Thyroid gland (tissue), 4 donors: ENCODE data around the gene KIAA0040. TPM values are rescaled to one million over a fixed set of nuclear protein-coding genes. Genes with fewer than 3 reads are reported as not detected.

Source experiments
- DNase-seq, 2 donors: peaks; one replicate each; pipeline ENCODE4 v3.0.0-alpha.2; 2019
- H3K27ac ChIP-seq, 3 donors: fragments of 200-600 bp; sonication (generic); 1 replicate in 2 of 3; 2 replicates in 1 of 3; pipeline ENCODE4 v1.5.1; 2016 to 2019; ENCODE audit warnings: mild to moderate bottlenecking in 1 of 3, moderate library complexity in 1 of 3
- H3K27me3 ChIP-seq: fragments of 200-600 bp; sonication (generic); one replicate; pipeline ENCODE4 v1.5.1; 2019
- H3K36me3 ChIP-seq, 2 donors: fragments of 200-600 bp; sonication (generic); one replicate each; pipeline ENCODE4 v1.5.1; 2016 to 2019
- H3K4me1 ChIP-seq, 2 donors: fragments of 200-600 bp; sonication (generic); one replicate each; pipeline ENCODE4 v1.5.1; 2017 to 2019
- H3K4me3 ChIP-seq, 3 donors: fragments of 200-600 bp; sonication (generic); replicated peaks in 1 of 3; 1 replicate in 2 of 3; 2 replicates in 1 of 3; pipeline ENCODE4 v1.5.1; 2016; ENCODE audit warnings: mild to moderate bottlenecking in 1 of 3
- H3K9me3 ChIP-seq: fragments of 200-600 bp; sonication (generic); one replicate; pipeline ENCODE4 v1.5.1; 2017
- POLR2A ChIP-seq, 2 donors: fragments of 450-650 bp; IDR thresholded peaks; one replicate each; pipeline ENCODE4 v1.6.1; 2017; ENCODE audit warnings: antibody characterized with exemption in 2 of 2, mild to moderate bottlenecking in 2 of 2, moderate library complexity in 1 of 2
- WGBS, 2 donors: methylation state at CpG; one replicate each; pipeline ENCODE4 v1.1.5; 2017; 5-methylcytosine and 5-hydroxymethylcytosine counted together
- intact Hi-C: fragments of 100-400 bp; cut with DNase I; formaldehyde crosslinking; loops from one replicate; pipeline ENCODE4 v1.15.1; 2023
- total RNA-seq, 4 donors: library from RNA; depleted of rRNA; stranded (reverse); fragments of >200 nt; gene quantifications; one replicate each; pipeline ENCODE4 v1.2.3, GENCODE V29; 2016
- TF ChIP-seq, protein P1 (sequence below), 6 experiments: fragments of 200-600 bp in 3 of 6; fragments of 450-650 bp in 3 of 6; sonication (generic) in 3 of 6; IDR thresholded peaks; one replicate each; pipeline ENCODE4 v1.5.1; 2016 to 2019; ENCODE audit warnings: antibody characterized with exemption in 6 of 6, mild to moderate bottlenecking in 2 of 6, inconsistent platforms in 1 of 6, moderate library complexity in 1 of 6

Gene KIAA0040
- total RNA-seq, 4 donors from 2014 or later, result 15.5 to 28.4 (median 16.8) TPM

DNA sequence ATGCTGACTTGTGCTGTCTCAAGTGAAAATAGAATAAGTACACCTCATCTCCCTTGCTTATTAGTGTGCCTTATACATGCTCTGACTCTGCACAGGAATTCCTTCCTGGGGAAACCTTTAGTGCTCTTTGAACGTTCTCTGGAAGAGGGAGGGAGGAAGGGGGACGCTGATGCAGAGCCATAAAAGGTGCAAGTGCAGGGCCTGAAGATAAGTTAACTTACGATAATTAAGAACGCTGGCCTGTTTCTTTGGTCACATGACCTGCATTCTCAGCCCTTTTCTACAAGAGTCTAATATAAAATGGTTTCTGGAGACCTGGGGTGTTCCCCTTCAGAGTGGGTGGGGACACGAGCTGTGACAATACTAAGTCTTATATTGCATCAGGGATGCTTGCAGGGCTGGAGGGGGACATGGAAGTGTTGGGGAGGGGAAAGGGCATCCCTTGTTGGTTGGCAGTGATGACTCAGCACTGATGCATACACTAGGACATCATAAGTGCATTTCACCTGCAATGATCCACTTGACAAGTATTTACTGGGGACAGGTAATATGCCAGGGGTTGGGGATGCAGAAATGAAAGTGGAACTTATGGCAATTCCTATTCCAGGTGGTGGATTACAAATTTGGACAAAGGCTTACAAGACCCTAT is 26.3 kb upstream of the KIAA0040 start:
- no peak for TF ChIP-seq POLR2A (IDR thresholded peaks at IDR 0.05)
- TF ChIP-seq, protein P1, sequence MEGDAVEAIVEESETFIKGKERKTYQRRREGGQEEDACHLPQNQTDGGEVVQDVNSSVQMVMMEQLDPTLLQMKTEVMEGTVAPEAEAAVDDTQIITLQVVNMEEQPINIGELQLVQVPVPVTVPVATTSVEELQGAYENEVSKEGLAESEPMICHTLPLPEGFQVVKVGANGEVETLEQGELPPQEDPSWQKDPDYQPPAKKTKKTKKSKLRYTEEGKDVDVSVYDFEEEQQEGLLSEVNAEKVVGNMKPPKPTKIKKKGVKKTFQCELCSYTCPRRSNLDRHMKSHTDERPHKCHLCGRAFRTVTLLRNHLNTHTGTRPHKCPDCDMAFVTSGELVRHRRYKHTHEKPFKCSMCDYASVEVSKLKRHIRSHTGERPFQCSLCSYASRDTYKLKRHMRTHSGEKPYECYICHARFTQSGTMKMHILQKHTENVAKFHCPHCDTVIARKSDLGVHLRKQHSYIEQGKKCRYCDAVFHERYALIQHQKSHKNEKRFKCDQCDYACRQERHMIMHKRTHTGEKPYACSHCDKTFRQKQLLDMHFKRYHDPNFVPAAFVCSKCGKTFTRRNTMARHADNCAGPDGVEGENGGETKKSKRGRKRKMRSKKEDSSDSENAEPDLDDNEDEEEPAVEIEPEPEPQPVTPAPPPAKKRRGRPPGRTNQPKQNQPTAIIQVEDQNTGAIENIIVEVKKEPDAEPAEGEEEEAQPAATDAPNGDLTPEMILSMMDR (IDR thresholded peaks at IDR 0.05), result no peak
- intact Hi-C loops, result no loop called here

DNA sequence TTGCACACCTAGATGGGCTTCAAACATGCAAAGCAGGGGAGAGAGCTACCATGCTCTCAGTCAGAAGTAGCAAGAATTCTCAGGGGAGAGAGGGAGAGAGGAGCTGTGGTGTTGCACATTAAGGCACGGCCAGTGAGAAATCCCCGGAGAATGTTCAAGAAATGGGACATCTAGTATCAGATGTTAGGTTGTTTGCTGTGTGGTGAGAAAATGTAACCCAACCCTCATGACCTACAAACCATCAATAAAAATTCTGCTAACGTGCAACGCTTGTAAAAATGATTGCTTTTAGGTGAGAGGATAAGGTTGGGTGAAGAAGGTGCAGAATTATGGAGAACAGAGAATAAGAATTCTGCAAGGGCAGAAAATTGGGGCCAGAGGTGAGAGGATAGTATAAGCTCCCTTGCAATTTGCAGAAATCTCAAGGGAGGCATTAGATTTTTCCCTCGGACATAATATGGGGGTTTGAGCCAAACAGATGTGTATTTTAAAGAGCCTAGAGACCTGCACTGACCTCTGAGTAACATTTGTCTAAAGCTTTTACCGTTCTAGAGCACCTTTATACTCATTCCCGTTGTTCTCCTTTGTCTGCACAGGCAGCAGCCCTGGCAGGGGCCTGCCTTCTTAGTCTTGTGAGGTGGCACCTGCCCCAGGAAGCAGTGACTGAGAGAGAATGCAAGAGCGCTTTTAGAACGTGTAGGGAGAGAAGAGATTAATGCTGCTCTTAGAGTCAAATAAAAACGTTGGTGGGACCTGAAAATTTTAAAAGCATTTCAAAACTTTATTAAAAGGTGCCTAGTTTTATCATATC is 25.4 kb upstream of the KIAA0040 start:
- DNase-seq, result no peak
- WGBS, 2 donors, result 67 to 70% methylated on average over 10 of the region's 10 CpGs
- no peaks in the 10 kb centered on the region for H3K27me3 ChIP-seq
- intact Hi-C loops, result no loop called here
- H3K4me1 ChIP-seq, result peaks cover 0 to 5% of the 10 kb centered on the region in 2 donors
- TF ChIP-seq POLR2A (IDR thresholded peaks at IDR 0.05), result no peak
- TF ChIP-seq, protein P1 (IDR thresholded peaks at IDR 0.05), result no peak
- no peak overlapping the region for H3K27ac ChIP-seq
- no peak overlapping the region for H3K4me3 ChIP-seq
- no peaks in the 10 kb centered on the region for H3K36me3 ChIP-seq
- no peaks in the 10 kb centered on the region for H3K9me3 ChIP-seq

More for the DNA sequence above, 26.3 kb upstream of the KIAA0040 start:
- WGBS, 2 donors, result 67 to 78% methylated on average over 5 of the region's 5 CpGs
- no peaks in the 10 kb centered on the region for H3K36me3 ChIP-seq
- no peak for DNase-seq
- H3K27ac ChIP-seq, result no peak overlapping the region
- no peaks in the 10 kb centered on the region for H3K9me3 ChIP-seq
- no peak overlapping the region for H3K4me3 ChIP-seq
- no peaks in the 10 kb centered on the region for H3K27me3 ChIP-seq
- peaks cover 0 to 5% of the 10 kb centered on the region in 2 donors for H3K4me1 ChIP-seq

DNA sequence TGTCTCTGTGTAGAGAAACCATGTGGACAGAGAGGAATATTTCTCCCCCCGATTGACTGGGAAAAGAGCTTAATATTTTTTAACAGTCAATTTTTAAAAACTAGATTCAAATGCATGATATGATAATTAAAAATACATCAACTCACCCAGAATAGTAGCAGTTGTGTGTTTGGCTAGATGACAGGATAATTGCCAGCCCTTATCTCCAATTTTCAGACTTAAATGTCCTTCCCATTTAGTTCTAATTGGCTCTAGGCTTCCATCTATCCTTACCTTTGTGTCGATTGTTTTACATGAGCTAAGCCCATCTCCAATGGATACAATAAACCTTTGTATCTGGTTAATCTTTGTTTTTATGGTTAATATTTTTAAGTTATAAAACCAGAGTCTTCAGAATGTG is 23.9 kb upstream of the KIAA0040 start:
- DNase-seq, result no peak
- Histone ChIP-seq H3K4me1 (peaks cover 0 to 3% of the 10 kb centered on the region in 2 donors), H3K27ac (no peak overlapping the region), H3K4me3 (no peak overlapping the region), H3K27me3 (no peaks in the 10 kb centered on the region), H3K36me3 (no peaks in the 10 kb centered on the region), H3K9me3 (no peaks in the 10 kb centered on the region)
- intact Hi-C loops, result no loop called here
- no peak for TF ChIP-seq POLR2A (IDR thresholded peaks at IDR 0.05)
- TF ChIP-seq, protein P1 (IDR thresholded peaks at IDR 0.05), result no peak
- 89 to 92% methylated on average over 2 of the region's 2 CpGs for WGBS, 2 donors

DNA sequence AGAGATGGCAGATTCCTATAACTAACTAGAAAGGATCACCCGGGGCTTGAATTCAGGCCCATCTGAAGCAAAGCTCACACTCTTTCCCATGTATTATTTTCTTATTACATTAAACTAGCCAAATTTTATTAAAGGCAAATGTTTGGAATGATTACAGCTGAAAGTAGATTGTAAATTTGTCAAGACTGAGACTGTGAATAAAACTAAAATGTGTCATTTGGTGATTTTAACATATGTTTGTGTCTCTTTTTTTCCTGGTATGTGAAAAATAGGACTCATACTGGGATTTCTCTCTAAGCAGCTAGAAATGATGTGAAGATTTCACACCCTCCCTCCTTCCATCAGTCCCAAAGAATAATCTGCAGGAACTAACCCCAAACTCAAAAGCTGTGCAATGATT is 19.1 kb upstream of the KIAA0040 start:
- DNase-seq, result no peak
- TF ChIP-seq, protein P1 (IDR thresholded peaks at IDR 0.05), result no peak
- TF ChIP-seq POLR2A (IDR thresholded peaks at IDR 0.05), result no peak
- H3K4me3 ChIP-seq, result no peak overlapping the region
- H3K36me3 ChIP-seq, result no peaks in the 10 kb centered on the region
- intact Hi-C loops, result no loop called here
- H3K9me3 ChIP-seq, result no peaks in the 10 kb centered on the region
- 79 to 80% methylated on average over 1 of the region's 1 CpG for WGBS, 2 donors
- no peaks in the 10 kb centered on the region for H3K4me1 ChIP-seq
- H3K27me3 ChIP-seq, result no peaks in the 10 kb centered on the region
- H3K27ac ChIP-seq, result no peak overlapping the region

DNA sequence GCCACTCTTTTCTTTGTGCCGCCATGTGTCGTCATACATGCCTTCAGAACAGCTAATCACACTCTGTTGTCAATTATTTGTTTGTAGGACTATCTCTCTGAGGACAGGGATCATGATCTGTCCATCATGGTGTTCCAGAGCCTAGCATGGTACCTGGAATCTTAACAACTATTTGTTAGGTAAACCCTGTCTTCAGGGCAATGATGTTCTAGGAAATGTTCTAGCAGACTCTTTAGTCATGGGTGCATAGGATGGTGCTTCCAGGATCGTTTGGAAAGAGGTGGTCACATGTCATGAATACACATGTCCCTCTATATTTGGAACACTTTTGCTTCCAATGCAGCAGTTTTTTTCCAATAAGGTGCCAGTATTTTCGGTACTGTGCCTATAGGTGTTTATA is 18.2 kb upstream of the KIAA0040 start:
- Histone ChIP-seq H3K27ac (no peak overlapping the region), H3K4me3 (no peak overlapping the region), H3K27me3 (no peaks in the 10 kb centered on the region), H3K4me1 (no peaks in the 10 kb centered on the region), H3K36me3 (no peaks in the 10 kb centered on the region), H3K9me3 (no peaks in the 10 kb centered on the region)
- intact Hi-C loops, result no loop called here
- WGBS, 2 donors, result 75 to 76% methylated on average over 4 of the region's 4 CpGs
- no peak for DNase-seq
- TF ChIP-seq, protein P1 (IDR thresholded peaks at IDR 0.05), result no peak
- no peak for TF ChIP-seq POLR2A (IDR thresholded peaks at IDR 0.05)
